Activated naive CD4-positive, alpha-beta T cell treated with anti-CD3 and anti-CD28 coated beads, Interleukin-2, amount 10 ng/mL, durations not matched to agents 7 days and 5 days (primary cell): ENCODE measurements around the gene ASPN.

ENCODE experiments used
- CTCF ChIA-PET: fragments of 350-600 bp; sonication (Branson Sonifier 250); formaldehyde crosslinking; loops from one replicate; lab custom pipeline; 2021; ENCODE audit warnings: antibody characterized with exemption; lab: Charles Lee
- DNase-seq: peaks from one replicate; pipeline ENCODE4 v3.0.0-alpha.2; 2020
- H3K27ac Mint-ChIP-seq: one replicate; pipeline ENCODE4 v1.8.0; 2021; ENCODE audit warnings: mild to moderate bottlenecking, moderate library complexity, mixed read lengths
- H3K27me3 Mint-ChIP-seq: one replicate; pipeline ENCODE4 v1.8.0; 2021; ENCODE audit warnings: mild to moderate bottlenecking, mixed read lengths
- H3K36me3 Mint-ChIP-seq: one replicate; pipeline ENCODE4 v1.8.0; 2021; ENCODE audit warnings: mixed read lengths
- H3K4me1 Mint-ChIP-seq: one replicate; pipeline ENCODE4 v1.8.0; 2021; ENCODE audit warnings: mixed read lengths
- H3K4me3 Mint-ChIP-seq: one replicate; pipeline ENCODE4 v1.8.0; 2021; ENCODE audit warnings: mild to moderate bottlenecking, moderate library complexity, mixed read lengths
- H3K9me3 Mint-ChIP-seq: one replicate; pipeline ENCODE4 v1.8.0; 2021; ENCODE audit warnings: mixed read lengths

ASPN gene

GRCh38 chr9:92512622-92513021 is 30.3 kb upstream of the ASPN start:
- no peaks in the 10 kb centered on the region for H3K27me3 Mint-ChIP-seq
- H3K9me3 Mint-ChIP-seq: no peaks in the 10 kb centered on the region
- DNase-seq: no peak
- no peak overlapping the region for H3K27ac Mint-ChIP-seq
- CTCF ChIA-PET: interaction anchor here (1.1 kb wide), 1 partner anchor 10 kb away, joined by 3 read pairs; no protein-coding TSS in a partner anchor
- H3K4me1 Mint-ChIP-seq: no peaks in the 10 kb centered on the region
- H3K36me3 Mint-ChIP-seq: no peaks in the 10 kb centered on the region
- no peak overlapping the region for H3K4me3 Mint-ChIP-seq

- H3K27me3 Mint-ChIP-seq: no peaks in the 10 kb centered on the region
- CTCF ChIA-PET: no interaction called here
- DNase-seq: no peak
- H3K27ac Mint-ChIP-seq: no peak overlapping the region
- H3K4me3 Mint-ChIP-seq: no peak overlapping the region
- H3K36me3 Mint-ChIP-seq: no peaks in the 10 kb centered on the region
- no peaks in the 10 kb centered on the region for H3K9me3 Mint-ChIP-seq
- H3K4me1 Mint-ChIP-seq: peaks cover 4% of the 10 kb centered on the region
Observed at GRCh38 chr9:92510747-92511146, 28.4 kb upstream of the ASPN start.

GRCh38 chr9:92509050-92509449 is 26.7 kb upstream of the ASPN start:
- no peaks in the 10 kb centered on the region for H3K36me3 Mint-ChIP-seq
- no peak overlapping the region for H3K27ac Mint-ChIP-seq
- CTCF ChIA-PET: no interaction called here
- H3K27me3 Mint-ChIP-seq: no peaks in the 10 kb centered on the region
- no peaks in the 10 kb centered on the region for H3K9me3 Mint-ChIP-seq
- DNase-seq: no peak
- H3K4me1 Mint-ChIP-seq: peaks cover 4% of the 10 kb centered on the region
- H3K4me3 Mint-ChIP-seq: no peak overlapping the region

- H3K27ac Mint-ChIP-seq: no peak overlapping the region
Observed at GRCh38 chr9:92508018-92508820, 25.9 kb upstream of the ASPN start.

GRCh38 chr9:92507496-92507895 is 25.2 kb upstream of the ASPN start:
- CTCF ChIA-PET: no interaction called here
- H3K4me1 Mint-ChIP-seq: peaks cover 4% of the 10 kb centered on the region

More at GRCh38 chr9:92508018-92508820, 25.9 kb upstream of the ASPN start:
- Mint-ChIP-seq H3K36me3 (no peaks in the 10 kb centered on the region), H3K4me3 (no peak overlapping the region), H3K27me3 (no peaks in the 10 kb centered on the region), H3K9me3 (no peaks in the 10 kb centered on the region), H3K4me1 (peaks cover 4% of the 10 kb centered on the region)
- DNase-seq: no peak
- CTCF ChIA-PET: no interaction called here

GRCh38 chr9:92507005-92507404 is 24.7 kb upstream of the ASPN start:
- H3K4me3 Mint-ChIP-seq: no peak overlapping the region
- no peaks in the 10 kb centered on the region for H3K36me3 Mint-ChIP-seq
- H3K4me1 Mint-ChIP-seq: peaks cover 4% of the 10 kb centered on the region
- CTCF ChIA-PET: no interaction called here
- DNase-seq: no peak
- H3K27me3 Mint-ChIP-seq: no peaks in the 10 kb centered on the region
- no peaks in the 10 kb centered on the region for H3K9me3 Mint-ChIP-seq
- no peak overlapping the region for H3K27ac Mint-ChIP-seq

More at GRCh38 chr9:92507496-92507895, 25.2 kb upstream of the ASPN start:
- H3K27ac Mint-ChIP-seq: no peak overlapping the region
- H3K9me3 Mint-ChIP-seq: no peaks in the 10 kb centered on the region
- no peak overlapping the region for H3K4me3 Mint-ChIP-seq
- no peak for DNase-seq
- no peaks in the 10 kb centered on the region for H3K27me3 Mint-ChIP-seq
- no peaks in the 10 kb centered on the region for H3K36me3 Mint-ChIP-seq

GRCh38 chr9:92506184-92506857 is 24.0 kb upstream of the ASPN start:
- CTCF ChIA-PET: no interaction called here
- no peaks in the 10 kb centered on the region for H3K27me3 Mint-ChIP-seq
- H3K36me3 Mint-ChIP-seq: no peaks in the 10 kb centered on the region
- H3K4me3 Mint-ChIP-seq: no peak overlapping the region
- no peak for DNase-seq
- peaks cover 4% of the 10 kb centered on the region for H3K4me1 Mint-ChIP-seq
- no peak overlapping the region for H3K27ac Mint-ChIP-seq
- no peaks in the 10 kb centered on the region for H3K9me3 Mint-ChIP-seq

- Mint-ChIP-seq H3K36me3 (no peaks in the 10 kb centered on the region), H3K9me3 (no peaks in the 10 kb centered on the region), H3K27me3 (no peaks in the 10 kb centered on the region), H3K4me1 (peaks cover 4% of the 10 kb centered on the region), H3K4me3 (no peak overlapping the region), H3K27ac (no peak overlapping the region)
- CTCF ChIA-PET: no interaction called here
- no peak for DNase-seq
Observed at GRCh38 chr9:92504881-92505280, 22.6 kb upstream of the ASPN start.

GRCh38 chr9:92503156-92503555 is 20.9 kb upstream of the ASPN start:
- no peaks in the 10 kb centered on the region for H3K36me3 Mint-ChIP-seq
- CTCF ChIA-PET: interaction anchor here (1.1 to 1.4 kb wide), 2 partner anchors 9 to 305 kb away, joined by 3 read pairs; no protein-coding TSS in a partner anchor
- H3K9me3 Mint-ChIP-seq: no peaks in the 10 kb centered on the region
- H3K27ac Mint-ChIP-seq: no peak overlapping the region
- no peaks in the 10 kb centered on the region for H3K27me3 Mint-ChIP-seq
- DNase-seq: no peak
- peaks cover 4% of the 10 kb centered on the region for H3K4me1 Mint-ChIP-seq
- H3K4me3 Mint-ChIP-seq: no peak overlapping the region

GRCh38 chr9:92501671-92502393 is 19.5 kb upstream of the ASPN start:
- CTCF ChIA-PET: interaction anchor here (1.4 kb wide), 1 partner anchor 11 kb away, joined by 3 read pairs; no protein-coding TSS in a partner anchor
- H3K27me3 Mint-ChIP-seq: no peaks in the 10 kb centered on the region
- H3K27ac Mint-ChIP-seq: no peak overlapping the region
- peak; percentile 35 for DNase-seq
- H3K4me1 Mint-ChIP-seq: no peaks in the 10 kb centered on the region
- no peaks in the 10 kb centered on the region for H3K36me3 Mint-ChIP-seq
- no peak overlapping the region for H3K4me3 Mint-ChIP-seq
- H3K9me3 Mint-ChIP-seq: no peaks in the 10 kb centered on the region

GRCh38 chr9:92500725-92501124 is 18.4 kb upstream of the ASPN start:
- no peak for DNase-seq
- CTCF ChIA-PET: no interaction called here
- Mint-ChIP-seq H3K27ac (no peak overlapping the region), H3K4me1 (no peaks in the 10 kb centered on the region), H3K4me3 (no peak overlapping the region), H3K9me3 (no peaks in the 10 kb centered on the region), H3K36me3 (no peaks in the 10 kb centered on the region), H3K27me3 (no peaks in the 10 kb centered on the region)

GRCh38 chr9:92499701-92500100 is 17.4 kb upstream of the ASPN start:
- H3K4me1 Mint-ChIP-seq: no peaks in the 10 kb centered on the region
- no peaks in the 10 kb centered on the region for H3K9me3 Mint-ChIP-seq
- CTCF ChIA-PET: no interaction called here
- no peaks in the 10 kb centered on the region for H3K27me3 Mint-ChIP-seq
- no peaks in the 10 kb centered on the region for H3K36me3 Mint-ChIP-seq
- no peak for DNase-seq
- H3K4me3 Mint-ChIP-seq: no peak overlapping the region
- H3K27ac Mint-ChIP-seq: no peak overlapping the region

GRCh38 chr9:92496396-92497176 is 14.3 kb upstream of the ASPN start:
- H3K9me3 Mint-ChIP-seq: no peaks in the 10 kb centered on the region
- CTCF ChIA-PET: no interaction called here
- no peak overlapping the region for H3K27ac Mint-ChIP-seq
- no peaks in the 10 kb centered on the region for H3K27me3 Mint-ChIP-seq
- no peak overlapping the region for H3K4me3 Mint-ChIP-seq
- H3K36me3 Mint-ChIP-seq: no peaks in the 10 kb centered on the region
- no peak for DNase-seq
- no peaks in the 10 kb centered on the region for H3K4me1 Mint-ChIP-seq

- H3K9me3 Mint-ChIP-seq: no peaks in the 10 kb centered on the region
- H3K27ac Mint-ChIP-seq: no peak overlapping the region
- CTCF ChIA-PET: no interaction called here
- no peak for DNase-seq
- H3K4me1 Mint-ChIP-seq: no peaks in the 10 kb centered on the region
- H3K27me3 Mint-ChIP-seq: no peaks in the 10 kb centered on the region
- no peak overlapping the region for H3K4me3 Mint-ChIP-seq
- no peaks in the 10 kb centered on the region for H3K36me3 Mint-ChIP-seq
Observed at GRCh38 chr9:92494856-92495255, 12.6 kb upstream of the ASPN start.
